GM19467 (cell line): ENCODE data around the gene EPC2.

ENCODE experiments used
- ATAC-seq: cut with Tn5 transposase; IDR thresholded peaks from one replicate; pipeline ENCODE4 v1.9.1; 2021; ENCODE audit warnings: mild to moderate bottlenecking, moderate library complexity; ENCODE audit not compliant: unreplicated experiment

Gene EPC2, protein sequence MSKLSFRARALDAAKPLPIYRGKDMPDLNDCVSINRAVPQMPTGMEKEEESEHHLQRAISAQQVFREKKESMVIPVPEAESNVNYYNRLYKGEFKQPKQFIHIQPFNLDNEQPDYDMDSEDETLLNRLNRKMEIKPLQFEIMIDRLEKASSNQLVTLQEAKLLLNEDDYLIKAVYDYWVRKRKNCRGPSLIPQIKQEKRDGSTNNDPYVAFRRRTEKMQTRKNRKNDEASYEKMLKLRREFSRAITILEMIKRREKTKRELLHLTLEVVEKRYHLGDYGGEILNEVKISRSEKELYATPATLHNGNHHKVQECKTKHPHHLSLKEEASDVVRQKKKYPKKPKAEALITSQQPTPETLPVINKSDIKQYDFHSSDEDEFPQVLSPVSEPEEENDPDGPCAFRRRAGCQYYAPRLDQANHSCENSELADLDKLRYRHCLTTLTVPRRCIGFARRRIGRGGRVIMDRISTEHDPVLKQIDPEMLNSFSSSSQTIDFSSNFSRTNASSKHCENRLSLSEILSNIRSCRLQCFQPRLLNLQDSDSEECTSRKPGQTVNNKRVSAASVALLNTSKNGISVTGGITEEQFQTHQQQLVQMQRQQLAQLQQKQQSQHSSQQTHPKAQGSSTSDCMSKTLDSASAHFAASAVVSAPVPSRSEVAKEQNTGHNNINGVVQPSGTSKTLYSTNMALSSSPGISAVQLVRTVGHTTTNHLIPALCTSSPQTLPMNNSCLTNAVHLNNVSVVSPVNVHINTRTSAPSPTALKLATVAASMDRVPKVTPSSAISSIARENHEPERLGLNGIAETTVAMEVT

DNA sequence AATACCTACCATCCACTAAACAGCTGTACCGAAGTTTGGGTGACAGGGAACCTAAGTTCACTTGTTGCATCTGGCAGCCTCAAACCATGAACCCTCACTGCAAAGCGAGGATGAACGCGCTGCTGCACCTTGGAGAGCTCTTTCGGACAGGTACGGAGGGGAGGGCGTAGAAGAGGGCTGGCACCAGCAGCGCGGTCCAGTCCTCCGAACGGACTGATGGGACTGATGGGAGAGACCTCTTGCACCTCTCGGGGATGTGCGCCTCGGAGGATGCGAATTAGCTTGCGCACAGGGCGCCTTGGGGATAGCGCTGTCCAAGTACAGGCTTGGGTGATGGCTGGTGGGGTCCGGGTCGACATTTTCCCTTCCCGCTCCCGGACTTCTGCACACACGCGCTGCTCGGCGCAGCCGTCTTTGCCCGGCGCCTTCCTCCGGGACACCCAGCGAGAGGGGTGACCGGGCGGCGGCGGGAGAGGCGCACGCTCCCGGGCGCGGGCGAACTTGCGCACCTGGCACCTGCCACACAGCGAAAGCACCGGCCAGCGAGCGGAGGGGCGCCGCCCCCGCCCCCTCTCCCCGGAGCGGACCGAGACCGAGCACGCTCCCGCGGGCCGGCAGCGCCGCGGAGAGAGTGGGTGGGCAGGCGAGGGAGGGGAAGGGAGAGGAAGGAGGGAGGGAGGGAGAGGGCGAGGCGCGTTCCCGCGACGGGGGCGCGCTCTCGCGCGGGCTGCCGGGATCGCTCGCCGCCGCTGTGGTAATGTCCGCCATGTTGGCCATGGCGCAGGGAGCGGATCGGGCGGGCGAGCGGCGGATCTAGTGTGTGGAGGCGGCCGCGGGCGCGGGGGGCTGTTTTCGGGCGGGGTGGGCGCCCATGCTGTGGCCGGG is at the start of gene EPC2:
EPC2 (plus strand) TSS at position 754 of the 885 bp plus-strand sequence. CDS start 267 bp downstream, outside the sequence.
- peak; percentile 46 for ATAC-seq

DNA sequence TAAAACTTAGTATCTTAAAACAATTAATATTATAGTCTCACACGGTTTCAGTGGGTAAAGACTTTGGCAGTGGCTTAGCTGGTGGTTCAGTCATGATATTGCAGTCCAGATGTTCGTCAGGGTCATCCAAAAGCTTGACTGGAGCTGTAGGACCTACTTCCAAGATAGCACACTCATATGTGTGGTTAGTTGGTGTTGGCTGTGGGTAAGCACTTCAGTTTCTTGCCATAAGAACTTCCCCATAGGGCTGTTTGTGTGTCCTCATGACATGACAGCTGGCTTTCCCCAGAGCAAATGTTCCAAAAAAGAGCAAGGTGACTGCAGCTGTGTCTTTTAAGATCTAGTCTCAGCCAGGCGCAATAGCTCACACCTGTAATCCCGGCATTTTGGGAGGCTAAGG is 48.5 kb upstream of the EPC2 start:
- no peak for ATAC-seq

DNA sequence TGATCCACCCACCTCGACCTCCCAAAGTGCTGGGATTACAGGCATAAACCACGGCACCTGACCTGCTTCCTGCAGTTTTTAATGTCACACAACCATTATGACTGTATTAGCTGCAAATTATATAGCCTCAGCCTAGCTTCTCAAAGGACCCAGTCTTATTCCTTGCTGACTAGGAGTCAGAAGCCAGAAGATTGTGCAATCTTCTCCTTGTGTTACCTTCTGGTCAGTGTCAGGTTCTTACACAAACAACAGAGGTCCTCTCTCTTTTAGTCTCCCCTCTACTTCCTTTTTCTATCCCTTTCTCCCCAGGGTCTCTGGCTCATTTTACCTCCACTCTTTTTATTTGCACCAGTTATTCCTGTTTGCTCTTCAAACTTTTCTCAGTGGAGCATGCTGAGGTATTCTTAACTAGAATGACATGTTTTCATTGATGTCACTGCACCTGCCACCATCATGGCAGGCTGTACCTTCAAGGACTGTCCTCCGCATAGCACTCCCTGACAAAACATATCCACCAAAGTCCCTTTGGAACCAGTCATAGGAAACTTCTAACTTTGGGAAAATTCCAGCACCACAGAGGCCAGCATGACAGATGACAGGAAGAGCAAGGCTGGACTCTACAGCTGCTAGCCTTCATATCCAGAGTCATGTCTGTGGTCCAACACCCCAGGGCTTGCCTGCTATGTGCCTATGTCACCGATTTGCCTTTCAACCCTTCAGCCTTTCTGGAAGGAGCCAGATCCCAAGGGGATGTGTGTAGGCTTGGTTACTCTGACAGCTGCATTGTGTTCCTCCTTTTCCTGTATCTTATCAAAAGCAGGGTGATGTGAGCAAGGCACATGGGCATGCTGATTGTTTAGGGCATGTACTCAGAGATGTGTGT is 45.2 kb upstream of the EPC2 start:
- ATAC-seq: no peak

DNA sequence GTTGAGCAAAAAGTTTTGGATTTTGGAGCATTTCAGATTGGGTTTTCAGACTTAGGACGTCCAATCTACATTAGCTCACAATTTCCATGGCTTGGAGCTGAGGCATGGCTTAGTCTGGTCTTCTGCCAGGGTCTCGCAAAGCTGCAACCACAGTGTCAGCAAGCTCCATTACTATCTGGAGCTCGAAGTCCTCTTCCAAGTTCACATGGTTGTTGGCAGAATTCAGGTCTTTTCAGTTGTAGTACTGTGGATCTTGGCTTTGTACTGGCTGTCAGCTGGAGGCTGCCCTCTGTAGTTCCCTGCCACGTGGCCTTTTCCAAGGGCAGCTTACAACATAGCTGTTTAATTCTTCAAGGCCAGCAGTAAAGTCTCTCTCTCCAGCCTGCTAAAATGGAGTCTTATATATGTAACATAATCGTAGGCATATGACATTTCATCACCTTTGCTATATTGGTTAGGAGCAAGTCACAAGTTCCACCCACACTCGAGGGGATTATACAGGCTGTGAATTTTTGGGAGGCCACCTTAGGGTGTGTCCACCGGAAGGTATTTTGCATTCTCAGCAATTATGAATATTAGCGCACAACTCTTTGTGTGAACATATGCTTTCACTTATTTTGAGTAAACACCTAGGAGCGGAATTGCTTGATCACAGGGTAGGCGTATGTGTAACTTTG is 41.5 kb upstream of the EPC2 start:
- ATAC-seq: peak; percentile 8

DNA sequence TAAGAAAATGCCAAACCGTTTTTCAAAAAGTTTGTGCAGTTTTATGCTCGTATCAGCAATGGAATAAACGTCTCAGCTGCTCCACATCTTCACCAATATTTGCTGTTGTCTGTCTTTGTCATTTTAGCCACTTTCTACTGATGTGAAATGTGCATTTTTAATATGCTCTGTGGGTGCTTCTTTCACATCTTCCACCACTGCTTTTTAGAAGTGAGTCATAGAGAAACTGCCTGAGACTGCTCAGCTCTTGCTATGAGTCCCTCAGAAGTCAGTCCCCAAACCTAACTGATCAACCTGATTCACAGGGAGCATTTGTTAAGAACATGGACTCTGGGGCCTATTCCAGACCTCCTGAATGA is 41.0 kb upstream of the EPC2 start:
- peak; percentile 96 for ATAC-seq

DNA sequence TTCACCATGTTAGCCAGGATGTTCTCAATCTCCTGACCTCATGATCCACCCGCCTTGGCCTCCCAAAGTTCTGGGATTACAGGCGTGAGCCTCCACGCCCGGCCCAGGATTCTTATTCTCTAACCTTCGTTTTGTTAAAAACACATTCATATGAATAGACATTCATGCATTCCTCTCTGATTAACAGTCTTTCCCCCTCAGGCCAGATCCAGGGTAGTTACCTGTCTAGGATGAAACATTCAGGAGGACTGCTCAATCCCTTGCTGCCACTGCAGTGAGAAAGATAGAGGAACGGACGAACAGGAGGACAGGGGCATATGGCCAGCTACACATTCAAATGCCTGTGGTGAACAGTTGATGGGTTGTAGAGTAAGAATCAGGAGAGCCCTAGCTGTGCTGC is 39.6 kb upstream of the EPC2 start:
- no peak for ATAC-seq

DNA sequence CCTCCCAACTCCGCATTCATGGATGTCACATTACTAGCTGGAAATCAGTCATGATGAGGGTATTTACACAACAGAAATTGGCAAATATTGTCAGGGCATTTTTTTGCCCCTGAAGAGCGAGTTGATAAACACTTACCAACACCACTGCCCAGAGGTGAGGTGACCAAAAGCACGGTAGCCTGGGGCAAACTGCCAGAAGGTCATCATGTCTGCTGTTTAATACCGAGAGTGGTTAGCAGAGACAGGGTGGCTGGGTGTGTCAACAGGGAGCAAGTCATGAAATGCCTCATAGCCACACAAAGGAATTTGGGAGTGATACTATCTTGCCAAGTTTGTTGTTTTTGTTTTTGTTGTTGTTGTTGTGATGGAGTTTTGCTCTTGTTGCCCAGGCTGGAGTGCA is 37.0 kb upstream of the EPC2 start:
- no peak for ATAC-seq

DNA sequence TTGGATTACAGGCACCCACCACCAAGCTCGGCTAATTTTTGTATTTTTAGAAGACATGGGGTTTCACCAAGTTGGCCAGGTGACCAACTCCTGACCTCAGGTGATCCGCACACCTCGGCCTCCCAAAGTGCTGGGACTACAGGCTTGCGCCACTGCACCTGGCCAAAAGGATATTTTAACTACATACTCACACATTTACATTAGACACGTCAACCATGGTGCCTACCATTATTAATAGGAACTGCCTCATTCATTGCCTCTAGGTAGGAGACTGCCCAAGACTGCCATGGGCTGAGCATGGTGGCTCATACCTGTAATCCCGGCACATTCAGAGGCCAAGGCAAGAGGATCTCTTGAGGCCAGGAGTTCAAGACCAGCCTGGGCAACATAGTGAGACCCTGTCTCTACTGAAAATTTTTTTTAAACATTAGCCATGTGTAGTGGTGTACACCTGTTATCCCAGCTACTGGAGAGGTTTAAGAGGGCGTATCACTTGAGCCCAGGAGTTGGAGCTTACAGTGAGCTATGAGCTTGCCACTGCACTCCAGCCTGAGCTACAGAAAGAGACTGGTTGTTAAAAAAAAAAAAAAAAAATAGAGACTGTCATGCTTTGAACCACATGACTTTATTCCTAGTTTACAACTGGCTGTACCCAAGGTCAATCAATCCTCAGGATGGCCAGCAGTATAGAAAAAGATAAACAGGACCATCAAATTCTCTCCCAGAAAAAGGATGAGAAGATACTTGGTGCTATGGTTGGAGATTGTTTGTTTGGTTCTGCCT is 31.1 kb upstream of the EPC2 start:
- ATAC-seq: no peak

DNA sequence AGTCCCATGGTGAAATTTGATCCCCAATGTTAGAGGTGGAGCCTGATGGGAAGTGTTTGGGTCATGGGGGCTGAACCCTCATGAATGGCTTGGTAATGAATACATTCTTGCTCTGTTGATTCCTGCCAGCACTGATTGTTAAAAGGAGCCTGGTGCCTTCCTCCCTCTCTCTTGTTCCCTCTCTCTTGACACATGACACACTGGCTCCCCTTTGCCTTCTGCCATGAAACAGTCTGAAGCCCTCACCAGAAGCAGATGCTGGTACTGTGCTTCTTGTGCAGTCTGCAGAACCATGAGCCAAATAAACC is 30.6 kb upstream of the EPC2 start:
- peak; percentile 20 for ATAC-seq

DNA sequence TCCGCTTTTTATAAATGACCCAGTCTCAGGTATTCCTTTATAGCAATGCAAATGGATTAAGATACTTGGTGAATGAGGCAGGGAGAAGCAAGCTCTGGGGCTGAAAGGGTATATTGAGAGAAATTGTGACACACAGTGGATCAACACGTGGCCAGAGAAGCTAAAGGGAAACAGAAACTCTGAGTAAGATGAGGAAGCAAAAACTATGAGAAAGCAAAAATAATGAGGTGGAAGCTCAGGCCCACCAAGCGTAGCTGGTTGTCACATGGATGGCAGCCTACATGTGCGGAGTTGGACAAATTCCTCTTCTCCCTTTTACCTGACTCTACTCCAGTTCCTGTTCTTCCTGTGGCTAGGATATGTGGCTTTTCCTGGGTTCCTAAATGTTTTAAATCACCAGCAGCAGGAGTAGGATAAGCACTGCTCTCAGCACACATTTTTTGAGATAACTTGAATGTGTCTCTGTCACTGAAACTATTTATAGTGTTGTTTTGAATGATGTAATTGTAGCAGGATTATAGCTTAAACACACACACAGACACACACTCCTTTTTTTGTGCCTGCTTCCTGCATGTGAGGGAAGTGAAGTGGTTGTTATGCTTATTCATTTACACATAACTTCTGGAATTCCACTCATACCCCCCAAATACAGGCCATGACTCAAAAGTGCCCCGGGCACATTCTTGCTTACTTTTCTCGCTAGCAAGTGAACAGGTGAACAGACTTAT is 30.1 kb upstream of the EPC2 start:
- peak; percentile 93 for ATAC-seq

DNA sequence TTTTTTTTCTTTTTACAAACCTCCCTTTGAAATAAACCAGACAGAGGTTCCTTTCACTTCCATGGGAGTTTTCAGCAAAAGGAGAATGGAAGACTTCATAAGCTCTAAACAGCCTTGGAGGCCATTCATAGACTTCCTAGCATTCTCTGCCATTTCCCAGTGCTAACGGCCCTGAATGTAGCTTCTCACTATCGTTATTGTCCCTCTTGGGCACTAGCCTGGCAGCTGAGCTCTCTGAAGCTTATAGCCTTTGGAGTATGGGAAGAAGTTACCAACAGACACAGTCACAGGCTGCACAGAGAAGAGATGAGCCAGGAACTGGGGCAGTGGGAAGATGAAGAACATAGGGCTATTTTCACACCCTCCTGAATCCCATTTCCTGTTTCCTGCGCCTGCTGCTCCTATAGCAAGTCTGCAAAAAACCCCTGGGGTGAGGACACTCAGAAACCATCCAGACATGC is 29.1 kb upstream of the EPC2 start:
- no peak for ATAC-seq

DNA sequence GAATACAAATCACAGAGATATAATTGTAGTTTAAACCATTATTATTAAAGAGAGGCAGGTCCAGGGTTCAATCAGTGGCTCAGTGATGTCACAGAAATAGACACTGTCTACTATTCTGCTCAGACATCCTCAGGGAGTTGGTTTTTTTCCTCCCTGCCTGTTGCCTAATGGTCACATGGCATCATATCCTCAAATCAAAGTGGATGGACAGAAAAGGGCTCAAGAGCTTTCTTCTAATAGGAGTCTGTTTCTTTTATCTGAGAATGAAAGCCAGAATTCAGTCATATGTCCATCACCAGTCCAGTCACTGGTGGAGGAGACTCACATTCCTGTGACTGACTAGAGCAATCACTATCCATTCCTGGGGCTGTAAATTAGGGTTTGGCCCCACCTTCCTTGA is 27.9 kb upstream of the EPC2 start:
- ATAC-seq: no peak

DNA sequence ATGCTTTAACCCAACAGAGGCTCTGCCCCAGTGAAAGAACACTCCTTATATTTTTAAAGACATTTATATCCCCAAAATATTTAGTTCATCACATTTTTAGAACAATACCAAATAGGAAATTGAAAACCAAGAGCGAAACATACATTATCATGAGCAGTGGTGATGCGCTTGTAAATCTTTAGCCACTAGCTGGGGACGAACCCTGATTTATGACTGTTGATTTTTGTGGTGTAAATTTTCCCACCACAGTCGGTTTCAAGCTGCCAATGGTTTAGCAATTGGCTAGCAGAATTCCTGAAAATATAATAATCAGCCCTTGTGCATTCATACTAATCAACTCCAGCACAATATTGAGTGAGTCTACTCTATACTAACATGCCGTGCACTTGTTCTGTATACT is 27.3 kb upstream of the EPC2 start:
- no peak for ATAC-seq

DNA sequence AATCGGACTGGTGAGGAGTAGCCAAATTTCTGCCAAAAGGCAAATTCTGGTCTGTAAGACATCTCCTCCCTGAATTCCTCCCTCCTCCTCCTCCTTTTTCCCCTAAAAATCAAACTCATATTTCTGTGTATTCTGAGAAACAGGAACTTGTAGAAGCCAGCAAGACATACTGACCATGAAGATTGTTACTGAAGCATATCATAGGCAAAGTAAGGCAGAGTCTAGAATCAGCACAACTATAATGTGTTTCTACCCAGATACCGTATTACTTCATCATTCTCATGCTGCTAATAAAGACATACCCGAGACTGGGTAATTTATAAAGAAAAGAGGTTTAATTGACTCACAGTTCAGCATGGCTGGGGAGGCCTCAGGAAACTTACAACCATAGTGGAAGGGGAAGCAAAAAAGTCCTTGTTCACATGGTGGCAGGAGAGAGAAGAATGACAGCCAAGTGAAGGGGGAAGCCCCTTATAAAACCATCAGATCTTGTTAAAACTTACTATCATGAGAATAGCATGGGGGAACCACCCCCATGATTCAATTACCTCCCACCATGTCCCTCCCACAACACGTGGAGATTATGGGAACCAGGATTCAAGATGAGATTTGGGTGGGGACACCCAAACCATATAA is 24.9 kb upstream of the EPC2 start:
- no peak for ATAC-seq

DNA sequence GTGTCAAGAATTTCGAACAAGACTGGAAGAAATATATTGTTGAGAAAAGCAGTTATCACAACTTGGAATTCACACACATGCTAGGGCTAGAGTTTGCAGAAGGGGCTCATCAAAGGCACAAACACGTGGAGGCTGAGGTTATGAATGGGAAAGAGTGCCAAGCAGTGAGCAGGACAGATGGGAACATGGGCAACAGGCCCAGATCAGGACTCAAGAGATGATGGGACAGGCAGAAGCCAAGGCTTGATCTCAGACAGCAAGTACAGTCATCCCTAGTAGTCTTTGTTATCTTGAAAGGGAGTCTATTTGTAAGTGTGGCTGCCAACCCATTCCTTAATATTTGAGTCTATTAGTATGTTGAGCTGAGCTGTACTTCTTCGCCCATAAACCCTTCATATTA is 22.2 kb upstream of the EPC2 start:
- ATAC-seq: no peak

DNA sequence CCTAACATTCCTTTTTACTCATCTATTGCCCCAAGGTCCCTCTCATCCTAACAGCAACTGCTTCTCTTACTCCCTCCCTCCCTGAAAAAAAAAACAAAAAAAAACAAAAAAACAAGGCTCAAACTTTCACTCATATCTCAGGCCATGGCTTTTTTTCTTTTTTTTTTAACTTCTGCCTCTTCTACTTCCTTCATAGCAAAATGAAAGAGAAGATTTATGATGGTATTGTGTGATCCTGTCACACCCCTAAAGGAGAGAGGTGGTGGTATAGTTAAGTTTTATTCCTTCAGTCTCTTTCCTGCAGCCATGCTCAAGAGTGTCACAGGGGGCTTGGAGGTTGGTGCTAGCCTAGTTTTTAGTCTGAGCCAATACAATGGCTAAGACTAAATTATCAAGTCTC is 21.5 kb upstream of the EPC2 start:
- ATAC-seq: no peak

DNA sequence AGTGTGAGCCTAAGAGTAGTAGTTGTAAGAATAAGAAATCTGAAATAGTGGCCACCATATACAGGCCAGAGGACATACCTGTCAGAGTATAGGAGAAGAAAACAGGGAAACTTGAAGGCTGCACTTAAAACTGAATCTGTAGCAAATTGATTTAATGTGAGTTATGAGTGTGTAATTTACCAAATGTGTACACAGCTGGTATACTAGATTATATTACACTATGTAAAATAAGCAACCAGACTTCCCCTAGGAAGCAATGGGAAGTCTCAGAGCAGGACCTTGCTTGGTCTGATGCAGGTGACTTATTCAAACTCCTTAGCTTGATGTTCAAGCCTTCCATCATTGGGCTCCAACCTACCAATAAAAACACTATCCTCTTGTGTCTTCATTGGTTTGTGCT is 17.3 kb upstream of the EPC2 start:
- ATAC-seq: no peak

DNA sequence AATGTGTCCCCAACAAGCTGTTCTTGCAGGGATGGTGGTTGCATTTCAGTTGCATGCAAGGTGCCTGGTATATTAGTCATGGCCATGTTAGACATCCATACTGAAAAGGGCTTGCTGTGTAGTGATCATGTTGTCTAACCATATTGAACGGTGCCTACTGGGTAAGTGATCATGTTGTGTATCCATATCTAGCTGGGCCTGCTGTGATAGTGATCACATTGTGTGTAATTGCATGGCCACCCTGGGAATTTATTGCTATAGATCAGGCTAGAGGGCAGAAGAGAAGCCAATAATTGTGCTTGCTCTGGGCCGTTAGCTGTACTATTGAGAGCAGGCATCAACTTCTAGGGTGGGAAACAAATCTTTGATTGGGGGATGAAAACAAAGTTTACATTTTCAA is 9.8 kb upstream of the EPC2 start:
- ATAC-seq: no peak
